ENCODE data around the gene RBM19. TPM values are rescaled to one million over a fixed set of nuclear protein-coding genes. Genes with fewer than 3 reads are reported as not detected.

The RBM19 gene
- total and polyA plus RNA-seq, 3 donors from 2014 or later: 28.9 to 55.4 (median 49.5) TPM

DNA sequence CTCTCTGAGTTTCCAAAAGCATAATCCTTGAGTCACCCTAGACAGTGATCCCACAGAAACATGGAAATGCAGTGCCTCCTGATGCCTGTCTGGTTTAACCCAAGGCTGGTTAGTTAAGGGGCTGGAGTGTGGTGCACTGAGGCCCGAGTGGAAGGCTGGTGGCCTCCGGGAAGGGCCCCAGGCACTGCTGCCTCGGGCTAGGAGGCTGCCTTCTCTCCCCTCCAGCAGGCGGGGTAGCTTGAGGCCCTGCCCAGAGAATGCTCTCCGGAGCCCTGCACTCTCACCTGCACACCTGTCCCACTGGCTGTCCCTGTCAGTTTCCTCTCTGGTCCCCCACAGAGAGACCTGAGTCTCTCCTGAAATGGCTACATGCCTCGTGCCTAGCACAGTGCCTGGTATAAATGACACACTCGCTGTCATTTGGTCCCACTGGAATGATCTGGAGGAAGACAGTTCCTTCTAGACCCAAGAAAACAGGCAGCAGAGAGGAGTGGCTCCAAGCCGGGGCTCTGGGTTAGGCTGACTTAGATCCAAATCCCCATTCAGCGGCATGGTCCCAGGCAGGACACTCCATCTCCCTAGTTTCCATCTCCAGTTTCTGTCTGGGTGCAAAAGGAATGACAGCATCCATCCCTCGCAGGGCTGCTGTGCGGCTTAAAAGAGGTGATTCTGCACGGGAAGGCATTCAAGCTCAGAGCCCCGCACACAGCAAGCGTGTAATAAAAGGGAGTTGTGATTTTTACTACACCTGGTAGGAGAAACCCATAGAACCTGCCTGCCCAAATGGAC, 54.0 kb downstream of the RBM19 start:
- no peak overlapping the region for H3K27ac ChIP-seq
- DNase-seq: no peak
- no peaks in the 10 kb centered on the region for H3K4me1 ChIP-seq
- 95 to 96% methylated on average over 9 to 14 of the region's 14 CpGs for WGBS, 2 donors
- no peaks in the 10 kb centered on the region for H3K27me3 ChIP-seq
- TF ChIP-seq POLR2A (IDR thresholded peaks at IDR 0.05): no peak
- TF ChIP-seq, protein P1, sequence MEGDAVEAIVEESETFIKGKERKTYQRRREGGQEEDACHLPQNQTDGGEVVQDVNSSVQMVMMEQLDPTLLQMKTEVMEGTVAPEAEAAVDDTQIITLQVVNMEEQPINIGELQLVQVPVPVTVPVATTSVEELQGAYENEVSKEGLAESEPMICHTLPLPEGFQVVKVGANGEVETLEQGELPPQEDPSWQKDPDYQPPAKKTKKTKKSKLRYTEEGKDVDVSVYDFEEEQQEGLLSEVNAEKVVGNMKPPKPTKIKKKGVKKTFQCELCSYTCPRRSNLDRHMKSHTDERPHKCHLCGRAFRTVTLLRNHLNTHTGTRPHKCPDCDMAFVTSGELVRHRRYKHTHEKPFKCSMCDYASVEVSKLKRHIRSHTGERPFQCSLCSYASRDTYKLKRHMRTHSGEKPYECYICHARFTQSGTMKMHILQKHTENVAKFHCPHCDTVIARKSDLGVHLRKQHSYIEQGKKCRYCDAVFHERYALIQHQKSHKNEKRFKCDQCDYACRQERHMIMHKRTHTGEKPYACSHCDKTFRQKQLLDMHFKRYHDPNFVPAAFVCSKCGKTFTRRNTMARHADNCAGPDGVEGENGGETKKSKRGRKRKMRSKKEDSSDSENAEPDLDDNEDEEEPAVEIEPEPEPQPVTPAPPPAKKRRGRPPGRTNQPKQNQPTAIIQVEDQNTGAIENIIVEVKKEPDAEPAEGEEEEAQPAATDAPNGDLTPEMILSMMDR (IDR thresholded peaks at IDR 0.05): no peak
- no peaks in the 10 kb centered on the region for H3K9me3 ChIP-seq
- no peaks in the 10 kb centered on the region for H3K36me3 ChIP-seq (ENCODE audit: low read depth, missing control alignments)
- no peak overlapping the region for H3K4me3 ChIP-seq
- intact Hi-C loops (cut with DNase I; ENCODE audit: low total_unique reads): loop anchor here (10.0 kb wide), 1 partner anchor 447 kb away; no protein-coding TSS in a partner anchor

DNA sequence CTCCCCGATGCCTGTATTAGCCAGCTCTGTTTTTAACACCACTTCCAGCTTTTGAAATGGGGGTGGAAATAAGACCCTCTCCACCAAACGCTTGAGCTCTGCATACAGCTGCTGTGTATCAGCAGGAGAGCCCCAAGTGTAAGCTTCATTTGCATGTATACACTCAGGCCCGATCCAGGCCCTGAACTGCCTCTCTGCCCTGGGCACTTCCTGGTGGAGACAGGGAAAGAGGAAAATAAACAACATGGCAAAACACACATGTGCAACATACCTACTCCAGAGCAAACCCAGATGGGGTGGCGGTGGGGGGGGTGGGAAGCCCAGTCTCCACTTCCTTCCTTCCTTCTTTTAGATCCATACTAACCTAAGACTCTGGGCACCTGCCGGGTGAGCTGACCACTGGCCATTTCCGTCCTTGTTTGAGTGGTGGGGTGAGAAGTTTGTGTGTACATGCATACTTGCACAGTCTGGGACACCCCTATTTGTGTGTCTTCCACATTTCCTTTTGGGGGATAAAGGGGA, 55.3 kb downstream of the RBM19 start:
- Histone ChIP-seq H3K27me3 (no peaks in the 10 kb centered on the region), H3K9me3 (no peaks in the 10 kb centered on the region), H3K36me3 (ENCODE audit: low read depth, missing control alignments) (no peaks in the 10 kb centered on the region), H3K4me1 (no peaks in the 10 kb centered on the region), H3K4me3 (no peak overlapping the region), H3K27ac (no peak overlapping the region)
- DNase-seq: no peak
- WGBS, 2 donors: 78 to 89% methylated on average over 6 of the region's 6 CpGs
- intact Hi-C loops (cut with DNase I; ENCODE audit: low total_unique reads): loop anchor here (10.0 kb wide), 1 partner anchor 446 kb away; no protein-coding TSS in a partner anchor
- no peak for TF ChIP-seq POLR2A (IDR thresholded peaks at IDR 0.05)
- TF ChIP-seq, protein P1 (IDR thresholded peaks at IDR 0.05): no peak

- H3K36me3 ChIP-seq (ENCODE audit: low read depth, missing control alignments): no peaks in the 10 kb centered on the region
Measured at GRCh38 chr12:113909776-113910420, 56.2 kb downstream of the RBM19 start.

DNA sequence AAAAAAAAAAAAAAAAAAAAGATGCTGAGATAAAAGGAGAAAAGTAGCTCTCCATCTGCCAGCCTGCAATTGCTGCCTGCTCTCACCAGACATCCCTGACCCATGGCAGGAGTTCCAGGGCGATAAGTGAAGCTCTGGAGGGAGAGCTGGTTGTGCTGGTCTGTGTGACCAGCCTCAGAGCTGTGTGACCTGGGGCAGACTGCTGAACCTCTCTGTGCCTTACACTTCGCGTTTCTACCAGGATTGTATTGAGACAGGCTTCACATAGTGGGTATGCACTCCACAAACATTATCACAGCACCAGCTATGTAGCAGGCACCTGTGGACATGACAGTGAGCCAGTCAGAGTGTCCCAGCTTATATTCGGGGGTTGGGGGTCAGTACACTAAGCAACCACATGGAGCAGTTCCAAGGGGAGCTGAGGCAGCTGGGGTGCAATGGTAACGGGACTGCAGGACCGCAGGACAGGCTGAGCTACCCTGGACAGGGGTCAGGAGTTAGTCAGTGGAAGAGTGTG, 57.5 kb downstream of the RBM19 start:
- Histone ChIP-seq H3K27ac (no peak overlapping the region), H3K27me3 (no peaks in the 10 kb centered on the region), H3K36me3 (ENCODE audit: low read depth, missing control alignments) (no peaks in the 10 kb centered on the region), H3K4me3 (no peak overlapping the region), H3K4me1 (no peaks in the 10 kb centered on the region), H3K9me3 (no peaks in the 10 kb centered on the region)
- 90 to 91% methylated on average over 4 to 6 of the region's 6 CpGs for WGBS, 2 donors
- DNase-seq: no peak
- TF ChIP-seq, protein P1 (IDR thresholded peaks at IDR 0.05): no peak
- no peak for TF ChIP-seq POLR2A (IDR thresholded peaks at IDR 0.05)
- intact Hi-C loops (cut with DNase I; ENCODE audit: low total_unique reads): no loop called here

More at GRCh38 chr12:113909776-113910420, 56.2 kb downstream of the RBM19 start:
- TF ChIP-seq, protein P1 (IDR thresholded peaks at IDR 0.05): no peak
- no peak for TF ChIP-seq POLR2A (IDR thresholded peaks at IDR 0.05)
- Histone ChIP-seq H3K4me1 (no peaks in the 10 kb centered on the region), H3K4me3 (no peak overlapping the region), H3K27ac (no peak overlapping the region), H3K9me3 (no peaks in the 10 kb centered on the region), H3K27me3 (no peaks in the 10 kb centered on the region)
- intact Hi-C loops (cut with DNase I; ENCODE audit: low total_unique reads): loop anchor here (10.0 kb wide), 1 partner anchor 445 kb away; no protein-coding TSS in a partner anchor
- no peak for DNase-seq
- WGBS, 2 donors: 90 to 98% methylated on average over 13 of the region's 13 CpGs
